ENCODE data around the gene PTPRN2.

DNA sequence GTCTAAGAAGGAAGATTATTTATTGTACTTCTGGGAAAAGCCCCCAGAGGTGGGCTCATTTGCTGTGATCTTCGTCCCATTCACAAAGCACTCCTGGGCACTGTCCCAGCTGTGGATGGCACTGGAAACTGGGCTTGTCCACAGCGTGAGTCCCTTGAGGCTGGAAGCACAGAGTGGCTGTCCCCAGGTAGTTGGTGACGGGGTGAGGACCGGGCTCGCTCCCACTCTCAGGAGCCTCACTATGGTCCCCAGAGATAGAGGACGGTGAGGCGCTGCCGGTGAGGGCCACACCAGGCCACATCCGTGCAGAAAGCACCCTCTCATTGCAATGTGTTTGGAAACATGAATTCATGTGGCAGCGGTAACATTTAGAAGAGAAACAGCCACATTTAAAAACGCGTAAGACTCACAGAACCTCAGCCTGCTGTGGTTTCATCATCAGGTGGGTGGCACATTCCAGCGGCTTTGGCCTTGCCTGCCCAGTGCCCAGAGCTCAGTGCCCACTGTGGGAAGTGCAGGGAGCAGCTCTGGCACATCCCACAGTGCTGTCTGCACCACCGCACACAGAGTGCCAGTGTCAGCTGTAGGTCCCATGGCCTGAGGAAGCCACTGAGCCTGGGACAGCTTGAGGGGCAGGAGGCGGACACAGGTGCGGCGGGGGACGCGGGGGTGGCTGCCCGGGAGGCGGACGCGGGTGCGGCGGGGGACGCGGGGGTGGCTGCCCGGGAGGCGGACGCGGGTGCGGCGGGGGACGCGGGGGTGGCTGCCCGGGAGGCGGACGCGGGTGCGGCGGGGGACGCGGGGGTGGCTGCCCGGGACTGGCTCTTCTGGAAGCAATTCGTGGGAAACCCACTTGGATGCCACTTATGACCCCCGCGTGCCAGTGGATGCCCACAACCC lies 801.0 kb downstream of the PTPRN2 start:
- TF ChIP-seq, protein P1, sequence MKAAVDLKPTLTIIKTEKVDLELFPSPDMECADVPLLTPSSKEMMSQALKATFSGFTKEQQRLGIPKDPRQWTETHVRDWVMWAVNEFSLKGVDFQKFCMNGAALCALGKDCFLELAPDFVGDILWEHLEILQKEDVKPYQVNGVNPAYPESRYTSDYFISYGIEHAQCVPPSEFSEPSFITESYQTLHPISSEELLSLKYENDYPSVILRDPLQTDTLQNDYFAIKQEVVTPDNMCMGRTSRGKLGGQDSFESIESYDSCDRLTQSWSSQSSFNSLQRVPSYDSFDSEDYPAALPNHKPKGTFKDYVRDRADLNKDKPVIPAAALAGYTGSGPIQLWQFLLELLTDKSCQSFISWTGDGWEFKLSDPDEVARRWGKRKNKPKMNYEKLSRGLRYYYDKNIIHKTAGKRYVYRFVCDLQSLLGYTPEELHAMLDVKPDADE (CRISPR knock-in tag; IDR thresholded peaks at IDR 0.05) = no peak
- TF ChIP-seq POLR2AphosphoS5 (IDR thresholded peaks at IDR 0.05; ENCODE audit: low read depth, low read length) (no peak), HOXA3 (CRISPR knock-in tag; IDR thresholded peaks at IDR 0.05) (no peak), TCF7 (IDR thresholded peaks at IDR 0.05; ENCODE audit: low read depth) (no peak), POLR2A (IDR thresholded peaks at IDR 0.05; ENCODE audit: insufficient read depth in 1 of 2, low read depth in 2 of 2, low read length in 2 of 2) (no peak), EHMT2 (IDR thresholded peaks at IDR 0.05; ENCODE audit: borderline replicate concordance, low read depth, low read length) (no peak), CBFB (CRISPR knock-in tag; IDR thresholded peaks at IDR 0.05) (no peak), SP2 (CRISPR knock-in tag; IDR thresholded peaks at IDR 0.05) (no peak), SP4 (CRISPR knock-in tag; IDR thresholded peaks at IDR 0.05) (no peak)
